IPS-18a (cell line): ENCODE measurements around the gene TDRD9.

Source experiments
- H3K27ac ChIP-seq: one replicate; pipeline ENCODE4 v1.5.1; 2013; ENCODE audit warnings: low read length
- H3K27me3 ChIP-seq: one replicate; pipeline ENCODE4 v1.6.1; 2013; ENCODE audit warnings: mild to moderate bottlenecking, low read length; ENCODE audit not compliant: control insufficient read depth, insufficient read depth
- H3K36me3 ChIP-seq: one replicate; pipeline ENCODE4 v1.6.1; 2013; ENCODE audit warnings: low read depth, low read length; ENCODE audit not compliant: control insufficient read depth
- H3K4me1 ChIP-seq: one replicate; pipeline ENCODE4 v1.6.1; 2013; ENCODE audit warnings: low read depth, low read length; ENCODE audit not compliant: control insufficient read depth
- H3K4me3 ChIP-seq: one replicate; pipeline ENCODE4 v1.5.1; 2013; ENCODE audit warnings: low read length
- H3K9ac ChIP-seq: one replicate; pipeline ENCODE4 v1.6.1; 2013; ENCODE audit warnings: mild to moderate bottlenecking, low read length, moderate library complexity
- H3K9me3 ChIP-seq: one replicate; pipeline ENCODE4 v1.6.1; 2013; ENCODE audit warnings: low read depth, low read length; ENCODE audit not compliant: control insufficient read depth

TDRD9 gene

GRCh38 chr14:103932791-103933490 is 4.7 kb downstream of the TDRD9 start:
- Histone ChIP-seq H3K9me3 (no peaks in the 10 kb centered on the region), H3K4me1 (no peaks in the 10 kb centered on the region), H3K36me3 (no peaks in the 10 kb centered on the region), H3K27me3 (no peaks in the 10 kb centered on the region), H3K4me3 (no peak overlapping the region), H3K27ac (no peak overlapping the region), H3K9ac (no peak overlapping the region)

- Histone ChIP-seq H3K9ac (no peak overlapping the region), H3K4me1 (no peaks in the 10 kb centered on the region), H3K9me3 (no peaks in the 10 kb centered on the region), H3K27ac (no peak overlapping the region), H3K36me3 (no peaks in the 10 kb centered on the region), H3K4me3 (no peak overlapping the region), H3K27me3 (no peaks in the 10 kb centered on the region)
Observed at GRCh38 chr14:103935102-103935501, 6.8 kb downstream of the TDRD9 start.

GRCh38 chr14:103941462-103941861 is 13.2 kb downstream of the TDRD9 start:
- Histone ChIP-seq H3K4me3 (no peak overlapping the region), H3K27me3 (no peaks in the 10 kb centered on the region), H3K4me1 (no peaks in the 10 kb centered on the region), H3K9ac (no peak overlapping the region), H3K36me3 (no peaks in the 10 kb centered on the region), H3K9me3 (no peaks in the 10 kb centered on the region), H3K27ac (no peak overlapping the region)

DNA sequence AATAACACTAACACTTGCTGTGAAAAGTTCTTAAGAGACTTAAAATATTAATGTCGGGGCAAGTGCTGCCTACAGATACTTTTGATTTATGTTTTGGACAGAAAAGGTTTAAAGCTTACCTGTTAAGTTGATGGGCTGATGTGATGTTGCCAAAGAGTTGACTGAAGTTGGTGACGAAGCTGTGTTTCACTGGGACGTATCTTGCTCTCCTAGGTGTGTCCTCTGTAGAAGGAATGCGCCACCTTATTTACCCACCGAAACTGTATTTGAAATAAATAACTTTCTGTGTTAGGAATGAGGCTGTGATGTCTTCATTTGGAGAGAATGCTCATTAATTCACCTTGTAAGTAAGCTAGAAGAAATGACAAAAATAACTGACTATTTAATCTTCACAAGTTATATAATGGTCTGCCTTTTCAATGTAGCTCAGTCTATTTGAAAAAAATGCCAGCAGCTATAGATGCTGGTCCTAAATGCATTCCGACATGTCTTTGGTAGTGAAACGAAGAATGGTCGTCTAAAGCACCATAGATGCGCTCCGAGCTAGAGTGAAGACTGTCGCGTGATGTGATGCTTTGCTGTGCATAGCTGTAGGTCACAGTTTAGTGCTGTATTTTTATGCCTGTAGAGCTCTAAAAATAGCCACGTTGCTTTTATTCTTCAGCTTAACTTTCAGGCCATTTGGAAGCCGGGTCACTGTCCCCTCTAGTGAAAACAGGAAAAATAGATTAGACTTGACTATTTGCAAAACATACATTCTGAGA is 13.9 kb downstream of the TDRD9 start, which contains the start of gene RD3L:
TSS of gene RD3L (minus strand) at position 557 of the 764 bp plus-strand sequence. CDS start 834 bp downstream, outside the sequence.
- H3K27ac ChIP-seq: no peak within 1 kb of the TSS
- no peak within 1 kb of the TSS for H3K9ac ChIP-seq
- H3K4me1 ChIP-seq: no peaks in the 10 kb centered on the region
- H3K36me3 ChIP-seq: no peaks in the 10 kb centered on the region
- H3K27me3 ChIP-seq: no peaks in the 10 kb centered on the region
- peaks cover 4% of the 10 kb centered on the region for H3K9me3 ChIP-seq
- no peak within 1 kb of the TSS for H3K4me3 ChIP-seq

DNA sequence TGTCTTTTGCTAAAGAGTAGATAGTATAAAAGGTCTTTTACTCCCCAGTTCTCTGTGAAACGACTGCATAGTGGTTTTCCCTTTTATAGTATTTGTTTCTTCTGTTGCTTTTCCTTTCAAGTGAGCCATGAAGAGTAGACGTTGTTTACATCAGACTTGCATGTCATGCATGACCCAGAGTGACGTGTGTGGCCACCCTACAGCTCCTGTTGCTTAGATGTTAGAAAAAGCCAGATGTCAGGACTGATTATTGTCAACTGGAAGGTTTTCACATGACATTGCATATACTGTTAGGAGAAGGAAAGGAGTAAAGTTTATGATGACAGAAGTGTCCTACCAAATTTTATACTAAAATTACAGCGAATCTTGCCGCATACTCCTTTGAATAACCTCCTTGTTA is 15.4 kb downstream of the TDRD9 start:
- H3K27me3 ChIP-seq: no peaks in the 10 kb centered on the region

DNA sequence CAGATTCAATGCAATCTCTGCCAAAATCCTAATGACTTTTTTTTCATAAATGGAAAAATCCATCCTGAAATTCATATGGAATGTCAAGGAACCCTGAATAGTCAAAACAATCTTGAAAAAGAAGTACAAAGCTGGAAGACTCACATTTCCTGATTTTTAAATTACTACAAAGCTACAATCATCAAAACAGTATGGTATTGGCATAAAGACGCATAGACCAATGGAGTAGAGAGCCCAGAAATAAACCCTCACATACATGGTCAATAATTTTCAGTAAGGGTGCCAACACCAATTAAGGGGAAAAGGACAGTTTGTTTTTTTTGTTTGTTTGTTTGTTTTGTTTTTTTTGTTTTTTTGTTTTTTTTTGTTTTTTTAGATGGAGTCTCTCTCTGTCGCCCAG is 18.7 kb downstream of the TDRD9 start:
- H3K4me3 ChIP-seq: no peak overlapping the region
- no peaks in the 10 kb centered on the region for H3K36me3 ChIP-seq
- peaks cover 4% of the 10 kb centered on the region for H3K9me3 ChIP-seq
- H3K9ac ChIP-seq: no peak overlapping the region
- H3K27me3 ChIP-seq: no peaks in the 10 kb centered on the region
- no peak overlapping the region for H3K27ac ChIP-seq
- H3K4me1 ChIP-seq: no peaks in the 10 kb centered on the region

More for the DNA sequence above, 15.4 kb downstream of the TDRD9 start:
- Histone ChIP-seq H3K9ac (no peak overlapping the region), H3K4me1 (no peaks in the 10 kb centered on the region), H3K9me3 (peaks cover 4% of the 10 kb centered on the region), H3K36me3 (no peaks in the 10 kb centered on the region), H3K27ac (no peak overlapping the region), H3K4me3 (no peak overlapping the region)

- Histone ChIP-seq H3K27ac (no peak overlapping the region), H3K4me1 (no peaks in the 10 kb centered on the region), H3K36me3 (no peaks in the 10 kb centered on the region), H3K4me3 (no peak overlapping the region), H3K9me3 (peaks cover 4% of the 10 kb centered on the region), H3K9ac (no peak overlapping the region), H3K27me3 (no peaks in the 10 kb centered on the region)
Observed at GRCh38 chr14:103948442-103948841, 20.2 kb downstream of the TDRD9 start.

GRCh38 chr14:103949131-103949790 is 21.0 kb downstream of the TDRD9 start:
- H3K4me3 ChIP-seq: no peak overlapping the region
- no peaks in the 10 kb centered on the region for H3K27me3 ChIP-seq
- peaks cover 4% of the 10 kb centered on the region for H3K9me3 ChIP-seq
- H3K4me1 ChIP-seq: no peaks in the 10 kb centered on the region
- H3K36me3 ChIP-seq: no peaks in the 10 kb centered on the region
- no peak overlapping the region for H3K9ac ChIP-seq
- no peak overlapping the region for H3K27ac ChIP-seq

- no peak overlapping the region for H3K9ac ChIP-seq
- H3K4me1 ChIP-seq: peaks cover 5% of the 10 kb centered on the region
- no peaks in the 10 kb centered on the region for H3K36me3 ChIP-seq
- H3K27ac ChIP-seq: no peak overlapping the region
- no peaks in the 10 kb centered on the region for H3K27me3 ChIP-seq
- no peak overlapping the region for H3K4me3 ChIP-seq
- no peaks in the 10 kb centered on the region for H3K9me3 ChIP-seq
Observed at GRCh38 chr14:103960457-103961055, 32.3 kb downstream of the TDRD9 start.

GRCh38 chr14:103961928-103962578 is 33.8 kb downstream of the TDRD9 start:
- no peaks in the 10 kb centered on the region for H3K9me3 ChIP-seq
- no peaks in the 10 kb centered on the region for H3K36me3 ChIP-seq
- H3K4me3 ChIP-seq: no peak overlapping the region
- H3K4me1 ChIP-seq: peaks cover 5% of the 10 kb centered on the region
- H3K27ac ChIP-seq: no peak overlapping the region
- no peak overlapping the region for H3K9ac ChIP-seq
- no peaks in the 10 kb centered on the region for H3K27me3 ChIP-seq

GRCh38 chr14:103966631-103967030 is 38.4 kb downstream of the TDRD9 start:
- H3K4me3 ChIP-seq: no peak overlapping the region
- no peaks in the 10 kb centered on the region for H3K36me3 ChIP-seq
- H3K9ac ChIP-seq: no peak overlapping the region
- H3K27ac ChIP-seq: no peak overlapping the region
- no peaks in the 10 kb centered on the region for H3K27me3 ChIP-seq
- H3K9me3 ChIP-seq: no peaks in the 10 kb centered on the region
- H3K4me1 ChIP-seq: no peaks in the 10 kb centered on the region
